GM12872 (cell line): ENCODE measurements around the gene TMEM233.

ENCODE experiments used
- TF ChIP-seq, protein P1 (sequence below): IDR thresholded peaks from 3 replicates; pipeline ENCODE4 v1.5.1; 2011; ENCODE audit warnings: low read depth, mild to moderate bottlenecking, low read length, moderate library complexity; ENCODE audit not compliant: insufficient read depth

TMEM233 gene

DNA sequence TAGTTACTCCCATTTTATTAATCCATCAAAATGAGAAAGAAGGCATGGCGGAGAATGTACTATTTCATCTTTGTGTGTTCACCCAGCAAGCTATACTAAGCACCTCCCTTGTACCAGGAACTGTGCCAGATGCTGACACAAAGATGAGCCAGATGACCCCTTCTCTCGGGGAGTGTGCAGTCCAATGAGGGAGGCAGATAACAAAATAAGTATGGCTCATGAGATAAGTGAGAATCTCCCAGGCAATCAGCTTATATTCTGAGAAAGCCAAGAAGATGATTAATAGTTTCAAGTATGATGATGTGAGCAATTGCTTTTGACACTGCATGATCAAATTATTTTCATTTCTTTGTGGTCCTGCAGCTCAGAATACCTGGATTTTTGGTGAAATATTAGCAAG lies 1.3 kb upstream of the TMEM233 start:
- TF ChIP-seq, protein P1, sequence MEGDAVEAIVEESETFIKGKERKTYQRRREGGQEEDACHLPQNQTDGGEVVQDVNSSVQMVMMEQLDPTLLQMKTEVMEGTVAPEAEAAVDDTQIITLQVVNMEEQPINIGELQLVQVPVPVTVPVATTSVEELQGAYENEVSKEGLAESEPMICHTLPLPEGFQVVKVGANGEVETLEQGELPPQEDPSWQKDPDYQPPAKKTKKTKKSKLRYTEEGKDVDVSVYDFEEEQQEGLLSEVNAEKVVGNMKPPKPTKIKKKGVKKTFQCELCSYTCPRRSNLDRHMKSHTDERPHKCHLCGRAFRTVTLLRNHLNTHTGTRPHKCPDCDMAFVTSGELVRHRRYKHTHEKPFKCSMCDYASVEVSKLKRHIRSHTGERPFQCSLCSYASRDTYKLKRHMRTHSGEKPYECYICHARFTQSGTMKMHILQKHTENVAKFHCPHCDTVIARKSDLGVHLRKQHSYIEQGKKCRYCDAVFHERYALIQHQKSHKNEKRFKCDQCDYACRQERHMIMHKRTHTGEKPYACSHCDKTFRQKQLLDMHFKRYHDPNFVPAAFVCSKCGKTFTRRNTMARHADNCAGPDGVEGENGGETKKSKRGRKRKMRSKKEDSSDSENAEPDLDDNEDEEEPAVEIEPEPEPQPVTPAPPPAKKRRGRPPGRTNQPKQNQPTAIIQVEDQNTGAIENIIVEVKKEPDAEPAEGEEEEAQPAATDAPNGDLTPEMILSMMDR, result no peak

DNA sequence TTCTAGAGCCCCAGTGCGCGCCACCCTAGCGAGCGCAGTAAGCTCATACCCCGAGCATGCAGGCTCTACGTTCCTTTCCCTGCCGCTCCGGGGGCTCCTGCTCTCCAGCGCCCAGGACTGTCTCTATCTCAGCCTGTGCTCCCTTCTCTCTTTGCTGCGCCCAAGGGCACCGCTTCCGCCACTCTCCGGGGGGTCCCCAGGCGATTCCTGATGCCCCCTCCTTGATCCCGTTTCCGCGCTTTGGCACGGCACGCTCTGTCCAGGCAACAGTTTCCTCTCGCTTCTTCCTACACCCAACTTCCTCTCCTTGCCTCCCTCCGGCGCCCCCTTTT lies 791 bp downstream of the TMEM233 start:
- TF ChIP-seq, protein P1, result no peak

DNA sequence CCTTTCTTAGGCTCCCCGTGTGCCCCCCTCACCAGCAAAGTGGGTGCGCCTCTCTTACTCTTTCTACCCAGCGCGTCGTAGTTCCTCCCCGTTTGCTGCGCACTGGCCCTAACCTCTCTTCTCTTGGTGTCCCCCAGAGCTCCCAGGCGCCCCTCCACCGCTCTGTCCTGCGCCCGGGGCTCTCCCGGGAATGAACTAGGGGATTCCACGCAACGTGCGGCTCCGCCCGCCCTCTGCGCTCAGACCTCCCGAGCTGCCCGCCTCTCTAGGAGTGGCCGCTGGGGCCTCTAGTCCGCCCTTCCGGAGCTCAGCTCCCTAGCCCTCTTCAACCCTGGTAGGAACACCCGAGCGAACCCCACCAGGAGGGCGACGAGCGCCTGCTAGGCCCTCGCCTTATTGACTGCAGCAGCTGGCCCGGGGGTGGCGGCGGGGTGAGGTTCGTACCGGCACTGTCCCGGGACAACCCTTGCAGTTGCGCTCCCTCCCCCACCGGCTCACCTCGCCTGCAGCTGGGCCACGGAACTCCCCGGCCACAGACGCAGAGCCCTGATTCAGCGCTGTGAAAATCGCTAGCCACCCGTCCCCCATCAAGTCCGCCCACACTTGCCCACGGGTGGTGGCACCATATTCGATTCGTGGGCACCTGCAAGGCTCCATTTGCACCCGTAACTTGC lies 1.3 kb downstream of the TMEM233 start:
- TF ChIP-seq, protein P1, result no peak

DNA sequence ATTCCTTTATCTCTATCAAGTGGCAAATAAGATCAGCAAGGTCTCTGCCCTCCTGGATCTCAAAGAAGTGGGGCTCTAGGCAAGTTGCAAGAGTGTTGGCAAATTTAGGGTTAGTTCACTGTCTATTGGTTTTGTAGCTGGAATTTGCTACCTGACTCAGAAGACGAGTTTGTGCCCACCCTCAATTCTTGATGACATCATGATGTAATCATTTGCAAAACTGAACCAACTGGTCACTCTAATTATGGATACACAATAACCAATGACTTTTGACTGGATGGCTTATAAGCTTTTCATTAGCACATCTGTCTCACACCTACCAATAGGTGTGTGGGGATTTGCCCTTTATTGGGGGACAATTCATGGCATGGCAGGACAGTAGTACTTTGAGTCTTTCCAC lies 4.6 kb downstream of the TMEM233 start:
- TF ChIP-seq, protein P1, result no peak

DNA sequence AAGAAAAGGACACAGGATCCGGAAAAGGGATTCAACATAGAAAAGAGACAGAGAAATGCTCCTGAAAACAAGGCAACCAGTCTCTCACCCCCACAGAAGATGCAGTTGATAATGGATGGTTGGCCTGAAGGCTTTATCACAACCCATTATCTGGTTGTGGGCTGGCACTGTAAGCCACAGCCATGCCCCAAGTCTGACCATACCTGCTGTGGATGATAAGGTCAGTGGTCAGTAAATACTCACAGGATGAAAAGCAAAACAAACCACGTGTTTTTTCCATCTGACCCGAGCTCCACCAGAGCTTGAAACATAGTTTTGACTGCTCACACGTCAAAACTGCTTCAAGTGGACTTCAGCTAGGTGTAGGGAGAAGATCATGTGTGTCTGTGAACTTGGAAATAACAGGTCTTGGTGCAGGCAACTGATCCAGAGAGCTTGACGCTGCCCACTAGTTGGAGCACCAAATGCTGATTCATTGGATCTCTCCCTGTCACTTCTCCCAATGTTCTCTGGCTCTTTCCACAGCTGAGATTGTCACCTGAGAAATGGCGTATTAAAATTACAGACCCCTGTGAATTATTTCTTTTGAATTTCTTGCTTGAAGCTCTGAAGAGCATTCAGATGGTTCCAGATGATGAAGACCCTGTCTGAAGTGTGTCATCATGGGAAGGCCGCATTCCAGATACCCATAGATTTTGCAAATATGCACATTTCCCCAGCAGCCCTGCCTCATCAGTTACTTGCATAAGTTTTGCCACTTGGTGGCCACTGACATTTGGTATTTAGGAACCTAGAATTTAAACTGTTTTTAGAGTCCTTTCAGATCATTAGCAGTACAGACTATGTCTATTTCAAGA lies 8.5 kb downstream of the TMEM233 start:
- TF ChIP-seq, protein P1, result no peak

DNA sequence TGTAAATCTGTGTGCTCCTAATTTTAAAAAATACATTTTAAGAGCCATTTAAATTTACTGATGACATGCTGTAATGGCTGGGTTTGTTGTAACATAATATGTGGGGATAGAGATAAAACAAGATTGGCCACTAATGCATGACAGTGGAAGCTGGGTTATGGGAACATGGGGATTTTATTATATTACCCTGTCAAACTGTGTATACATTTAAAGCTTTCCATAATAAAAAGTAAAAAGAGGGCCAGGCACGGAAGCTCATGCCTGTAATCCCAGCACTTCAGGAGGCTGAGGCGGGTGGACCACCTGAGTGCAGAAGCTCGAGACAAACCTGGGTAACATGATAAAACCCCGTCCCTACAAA lies 9.1 kb downstream of the TMEM233 start:
- TF ChIP-seq, protein P1, result no peak

DNA sequence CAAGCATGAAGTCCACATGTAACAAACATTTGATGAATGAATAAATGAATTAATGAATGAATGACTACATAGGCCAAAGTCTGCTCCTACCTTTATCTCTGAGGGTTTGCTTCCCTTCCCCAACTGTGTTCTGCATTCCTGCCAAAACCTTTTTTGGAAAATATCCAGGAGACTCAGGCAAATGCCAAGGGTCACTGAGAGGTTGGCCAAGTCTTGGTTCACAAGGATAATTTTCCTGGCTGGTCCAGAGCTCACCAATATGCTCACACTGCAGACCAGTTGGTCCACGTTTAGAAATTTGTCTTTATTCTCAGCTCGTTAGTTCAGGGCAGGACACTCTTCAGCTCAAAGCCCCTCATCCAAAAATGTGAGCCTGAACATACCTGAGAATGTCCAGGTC lies 10.2 kb downstream of the TMEM233 start:
- TF ChIP-seq, protein P1, result no peak
